T-helper 1 cell treated with Interleukin-12 subunit alpha and Interleukin-12 subunit beta and Interleukin-4 antibody, amounts not matched to agents 30 μg/mL and 1 μg/mL, for 36 hours (primary cell): Measurements from ENCODE around the gene XRCC1.
A peak's percentile ranks its signal among the peaks of the same experiment; 100 is the strongest.
"Not testable (repeated sequence)": the region's sequence is repeated elsewhere in the genome, so short reads cannot be mapped to it uniquely, and the experiment has no call there.

Experiments
- H3K27ac Mint-ChIP-seq: one replicate; pipeline ENCODE4 v1.8.0; 2021; ENCODE audit warnings: mild to moderate bottlenecking, mixed read lengths
- H3K27me3 Mint-ChIP-seq: one replicate; pipeline ENCODE4 v1.8.0; 2021; ENCODE audit warnings: low read depth, mixed read lengths
- H3K36me3 Mint-ChIP-seq: one replicate; pipeline ENCODE4 v1.8.0; 2021; ENCODE audit warnings: low read depth, mixed read lengths
- H3K4me1 Mint-ChIP-seq: one replicate; pipeline ENCODE4 v1.8.0; 2021; ENCODE audit warnings: low read depth, mixed read lengths
- H3K4me3 Mint-ChIP-seq: one replicate; pipeline ENCODE4 v1.8.0; 2021; ENCODE audit warnings: mild to moderate bottlenecking, moderate library complexity, mixed read lengths
- H3K9me3 Mint-ChIP-seq: one replicate; pipeline ENCODE4 v1.8.0; 2021; ENCODE audit warnings: mixed read lengths

Gene XRCC1

GRCh38 chr19:43594710-43595604 lies 19.6 kb upstream of the XRCC1 start:
- Mint-ChIP-seq H3K4me3 (peak overlapping the region; percentile 99), H3K9me3 (no peaks in the 10 kb centered on the region), H3K4me1 (peaks cover 37% of the 10 kb centered on the region), H3K27me3 (no peaks in the 10 kb centered on the region), H3K36me3 (peaks cover 27% of the 10 kb centered on the region), H3K27ac (peak overlapping the region; percentile 99)

GRCh38 chr19:43594081-43594697 lies 18.9 kb upstream of the XRCC1 start:
- H3K36me3 Mint-ChIP-seq = peaks cover 27% of the 10 kb centered on the region
- H3K27me3 Mint-ChIP-seq = no peaks in the 10 kb centered on the region
- no peaks in the 10 kb centered on the region for H3K9me3 Mint-ChIP-seq
- peak overlapping the region; percentile 52 for H3K4me3 Mint-ChIP-seq
- peaks cover 42% of the 10 kb centered on the region for H3K4me1 Mint-ChIP-seq
- H3K27ac Mint-ChIP-seq = peak overlapping the region; percentile 99

GRCh38 chr19:43592800-43593350 lies 17.5 kb upstream of the XRCC1 start:
- Mint-ChIP-seq H3K36me3 (peaks cover 27% of the 10 kb centered on the region), H3K27ac (no peak overlapping the region), H3K4me3 (peak overlapping the region; percentile 52), H3K9me3 (no peaks in the 10 kb centered on the region), H3K27me3 (no peaks in the 10 kb centered on the region), H3K4me1 (peaks cover 39% of the 10 kb centered on the region)

- Mint-ChIP-seq H3K27me3 (no peaks in the 10 kb centered on the region), H3K4me3 (no peak overlapping the region), H3K36me3 (peaks cover 27% of the 10 kb centered on the region), H3K9me3 (no peaks in the 10 kb centered on the region), H3K4me1 (peaks cover 32% of the 10 kb centered on the region), H3K27ac (no peak overlapping the region)
Observed at GRCh38 chr19:43591904-43592772, 16.8 kb upstream of the XRCC1 start.

GRCh38 chr19:43589678-43590077 lies 14.4 kb upstream of the XRCC1 start:
- Mint-ChIP-seq H3K27me3 (no peaks in the 10 kb centered on the region), H3K4me1 (peaks cover 19% of the 10 kb centered on the region), H3K36me3 (peaks cover 23% of the 10 kb centered on the region), H3K27ac (peak overlapping the region; percentile 46), H3K4me3 (no peak overlapping the region), H3K9me3 (no peaks in the 10 kb centered on the region)

GRCh38 chr19:43589277-43589676 lies 13.9 kb upstream of the XRCC1 start:
- Mint-ChIP-seq H3K4me1 (peaks cover 20% of the 10 kb centered on the region), H3K36me3 (peaks cover 23% of the 10 kb centered on the region), H3K27ac (peak overlapping the region; percentile 46), H3K9me3 (no peaks in the 10 kb centered on the region), H3K4me3 (no peak overlapping the region), H3K27me3 (no peaks in the 10 kb centered on the region)

- not testable (repeated sequence) for H3K4me3 Mint-ChIP-seq, H3K27ac Mint-ChIP-seq
- peaks cover 17% of the 10 kb centered on the region for H3K4me1 Mint-ChIP-seq
Observed at GRCh38 chr19:43587029-43587428, 11.7 kb upstream of the XRCC1 start.

GRCh38 chr19:43586346-43586745 lies 11.0 kb upstream of the XRCC1 start:
- Mint-ChIP-seq H3K36me3 (peaks cover 12% of the 10 kb centered on the region), H3K9me3 (no peaks in the 10 kb centered on the region), H3K4me1 (peaks cover 19% of the 10 kb centered on the region), H3K4me3 (no peak overlapping the region), H3K27me3 (no peaks in the 10 kb centered on the region), H3K27ac (no peak overlapping the region)

More at GRCh38 chr19:43587029-43587428, 11.7 kb upstream of the XRCC1 start:
- not testable (repeated sequence) for H3K9me3 Mint-ChIP-seq, H3K27me3 Mint-ChIP-seq
- peaks cover 12% of the 10 kb centered on the region for H3K36me3 Mint-ChIP-seq

- no peaks in the 10 kb centered on the region for H3K27me3 Mint-ChIP-seq
- peaks cover 13% of the 10 kb centered on the region for H3K4me1 Mint-ChIP-seq
- peaks cover 6% of the 10 kb centered on the region for H3K36me3 Mint-ChIP-seq
- no peaks in the 10 kb centered on the region for H3K9me3 Mint-ChIP-seq
- H3K4me3 Mint-ChIP-seq = no peak overlapping the region
- peak overlapping the region; percentile 76 for H3K27ac Mint-ChIP-seq
Observed at GRCh38 chr19:43584484-43584883, 9.2 kb upstream of the XRCC1 start.

GRCh38 chr19:43582495-43582894 lies 7.2 kb upstream of the XRCC1 start:
- no peaks in the 10 kb centered on the region for H3K9me3 Mint-ChIP-seq
- H3K27me3 Mint-ChIP-seq = peaks cover 6% of the 10 kb centered on the region
- no peak overlapping the region for H3K4me3 Mint-ChIP-seq
- peaks cover 7% of the 10 kb centered on the region for H3K36me3 Mint-ChIP-seq
- H3K4me1 Mint-ChIP-seq = peaks cover 18% of the 10 kb centered on the region
- H3K27ac Mint-ChIP-seq = peak overlapping the region; percentile 36

GRCh38 chr19:43581467-43581866 lies 6.1 kb upstream of the XRCC1 start:
- Mint-ChIP-seq H3K4me3 (no peak overlapping the region), H3K27ac (peak overlapping the region; percentile 33), H3K9me3 (no peaks in the 10 kb centered on the region), H3K36me3 (peaks cover 8% of the 10 kb centered on the region), H3K4me1 (peaks cover 24% of the 10 kb centered on the region), H3K27me3 (peaks cover 6% of the 10 kb centered on the region)

- H3K36me3 Mint-ChIP-seq = peaks cover 2% of the 10 kb centered on the region
- peaks cover 6% of the 10 kb centered on the region for H3K27me3 Mint-ChIP-seq
- H3K4me3 Mint-ChIP-seq = peak overlapping the region; percentile 62
- peak overlapping the region; percentile 80 for H3K27ac Mint-ChIP-seq
- no peaks in the 10 kb centered on the region for H3K9me3 Mint-ChIP-seq
- peaks cover 34% of the 10 kb centered on the region for H3K4me1 Mint-ChIP-seq
Observed at GRCh38 chr19:43578787-43579186, 3.5 kb upstream of the XRCC1 start.

- Mint-ChIP-seq H3K9me3 (no peaks in the 10 kb centered on the region), H3K27me3 (peaks cover 6% of the 10 kb centered on the region), H3K4me1 (peaks cover 34% of the 10 kb centered on the region), H3K36me3 (peaks cover 2% of the 10 kb centered on the region), H3K4me3 (peak overlapping the region; percentile 54), H3K27ac (peak overlapping the region; percentile 63)
Observed at GRCh38 chr19:43575955-43576878, 890 bp upstream of the XRCC1 start.
